Pancreas (tissue), 10 donors: ENCODE measurements around the gene TBCB. TPM values are rescaled to one million over a fixed set of nuclear protein-coding genes. Genes with fewer than 3 reads are reported as not detected.

Source experiments
- ATAC-seq, 4 donors: fragments of 200-7000 bp; cut with Tn5 transposase; one replicate each; pipeline versions ENCODE4 v1.8.0 to v1.9.1; 2020; ENCODE audit warnings: mild to moderate bottlenecking in 4 of 4, moderate library complexity in 4 of 4
- DNase-seq, 6 donors: peaks; one replicate each; pipeline ENCODE4 v3.0.0-alpha.2; 2020
- FAIRE-seq: peaks from 2 replicates; lab custom pipeline; 2012; peaks lifted over from hg19 to GRCh38; lab: Jason Lieb, UNC
- H3K27ac ChIP-seq, 4 donors: fragments of 200-600 bp; sonication (generic); 1 replicate in 3 of 4; 2 replicates in 1 of 4; pipeline versions ENCODE4 v1.5.0 to v1.8.0; 2020
- H3K27me3 ChIP-seq, 4 donors: fragments of 200-600 bp; one replicate each; pipeline ENCODE4 v1.8.0; 2021
- H3K36me3 ChIP-seq, 3 donors: fragments of 200-600 bp; sonication (generic) in 1 of 3; one replicate each; pipeline versions ENCODE4 v1.5.0 to v1.8.0; 2020 to 2021
- H3K4me1 ChIP-seq, 3 donors: fragments of 200-600 bp; one replicate each; pipeline ENCODE4 v1.8.0; 2021
- H3K4me3 ChIP-seq, 4 donors: fragments of 200-600 bp; sonication (generic) in 2 of 4; one replicate each; pipeline versions ENCODE4 v1.5.0 to v1.8.0; 2020 to 2021
- H3K9me3 ChIP-seq, 4 donors: fragments of 200-600 bp; one replicate each; pipeline ENCODE4 v1.8.0; 2021
- CTCF ChIP-seq, 4 donors: fragments of 200-600 bp; sonication (generic) in 3 of 4; IDR thresholded peaks; one replicate each; pipeline versions ENCODE4 v1.5.0 to v1.8.0; 2021; ENCODE audit warnings: antibody characterized with exemption in 4 of 4
- WGBS, 2 donors: extraction: QIAGEN DNeasy Blood & Tissue Kit; methylation state at CpG; one replicate each; pipeline ENCODE4 v1.1.7; 2013; 5-methylcytosine and 5-hydroxymethylcytosine counted together
- intact Hi-C, 3 donors: fragments of 100-400 bp; cut with DNase I; formaldehyde crosslinking; loops; one replicate each; pipeline versions ENCODE4 v1.11.1 to v1.14.2; 2022
- polyA plus RNA-seq, 2 donors: library from polyadenylated mRNA; stranded (reverse); fragments of 200-250 nt; gene quantifications; one replicate each; pipeline ENCODE4 v1.2.3, GENCODE V29; 2013
- total RNA-seq, 6 donors: library from RNA; stranded (reverse); fragmentation: NEBNext Ultra II Directional in 4 of 6; extraction: Animal tissue kit (Norgen Biotek cat#: 25700) in 4 of 6; gene quantifications; one replicate each; pipeline versions ENCODE4 v1.2.1 to v1.2.4, GENCODE V29; 2021 to 2023
- donor health status: healthy with polysubstance abuse.
- donor health status: DM: no; HTN: no; CAD: no; lungs with moderate emphysema.
- donor health status: DM: no; HTN: no; CAD: no.
- donor health status: control.
- donor health status: control.
- donor health status: Bipolar disorder and iron deficiency.
- donor health status: DM: yes; HTN: yes; CAD: no.
- donor health status: DM: no; HTN: no; CAD: no.
- donor health status: DM: no; HTN: no; CAD: no.
- donor health status: DM: yes; HTN: yes; CAD: no.

The TBCB gene
- total and polyA plus RNA-seq, 8 donors = 22.3 to 131 (median 37.5) TPM

DNA sequence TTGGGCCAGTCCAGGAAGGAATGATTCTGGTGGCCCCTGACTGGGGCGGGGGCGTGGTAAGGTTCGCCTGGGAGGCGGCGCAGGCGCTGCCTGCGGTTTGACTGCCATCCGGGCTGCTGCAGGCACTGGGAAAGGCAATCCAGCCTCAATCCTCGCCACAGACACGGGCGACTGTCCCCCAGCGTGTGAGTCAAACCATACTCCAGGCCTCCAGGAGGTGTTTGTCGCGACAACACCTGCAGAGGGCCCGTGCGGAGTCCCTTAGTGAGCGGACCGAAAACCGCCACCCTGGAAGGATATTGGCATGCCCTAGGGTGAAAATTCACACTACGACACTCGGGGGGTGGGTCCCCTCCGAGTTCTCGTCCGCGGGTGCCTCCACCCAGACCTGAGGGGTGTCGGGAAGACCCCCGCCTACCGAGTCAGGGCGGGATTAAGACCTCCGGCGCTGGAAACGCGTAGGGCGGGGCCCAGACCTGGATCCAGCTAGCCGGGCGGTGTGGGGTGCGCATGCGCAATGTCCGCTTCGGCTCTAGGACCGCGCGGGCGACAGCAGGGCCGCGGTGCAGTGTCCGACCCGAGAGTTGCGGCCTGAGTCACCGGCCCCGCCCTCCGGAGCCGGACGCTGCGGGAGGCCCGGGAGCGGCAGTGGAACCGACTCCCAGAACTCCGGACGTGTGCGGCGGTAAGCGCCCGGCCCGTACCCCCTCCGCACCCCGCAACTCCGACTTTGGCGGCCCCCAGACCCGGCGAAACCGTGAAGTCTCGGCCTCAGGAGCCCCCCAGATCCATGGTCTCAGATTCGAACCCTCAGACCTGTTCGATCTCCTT lies 24.4 kb downstream of the TBCB start, which contains the start of gene CAPNS1:
CAPNS1 (plus strand) TSS at position 594 of the 831 bp plus-strand sequence. CDS start 946 bp downstream, outside the sequence.
- FAIRE-seq (no peak), DNase-seq (peak; percentile 96 to 99 (median 97)), ATAC-seq (peak; percentile 88 to 95 (median 92))
- Histone ChIP-seq H3K27me3 (no peaks in the 10 kb centered on the region), H3K36me3 (peaks cover 0 to 17% (median 0%) of the 10 kb centered on the region in 3 donors), H3K4me3 (peak within 1 kb of the TSS; percentile 68 to 95 (median 80)), H3K27ac (peak within 1 kb of the TSS; percentile 86 to 97 (median 96)), H3K9me3 (no peaks in the 10 kb centered on the region), H3K4me1 (peaks cover 0 to 18% (median 0%) of the 10 kb centered on the region in 3 donors)
- intact Hi-C loops = no loop called here
- TF ChIP-seq CTCF (IDR thresholded peaks at IDR 0.05) = no peak
- 0% methylated on average over 64 to 75 of the region's 75 CpGs for WGBS, 2 donors

DNA sequence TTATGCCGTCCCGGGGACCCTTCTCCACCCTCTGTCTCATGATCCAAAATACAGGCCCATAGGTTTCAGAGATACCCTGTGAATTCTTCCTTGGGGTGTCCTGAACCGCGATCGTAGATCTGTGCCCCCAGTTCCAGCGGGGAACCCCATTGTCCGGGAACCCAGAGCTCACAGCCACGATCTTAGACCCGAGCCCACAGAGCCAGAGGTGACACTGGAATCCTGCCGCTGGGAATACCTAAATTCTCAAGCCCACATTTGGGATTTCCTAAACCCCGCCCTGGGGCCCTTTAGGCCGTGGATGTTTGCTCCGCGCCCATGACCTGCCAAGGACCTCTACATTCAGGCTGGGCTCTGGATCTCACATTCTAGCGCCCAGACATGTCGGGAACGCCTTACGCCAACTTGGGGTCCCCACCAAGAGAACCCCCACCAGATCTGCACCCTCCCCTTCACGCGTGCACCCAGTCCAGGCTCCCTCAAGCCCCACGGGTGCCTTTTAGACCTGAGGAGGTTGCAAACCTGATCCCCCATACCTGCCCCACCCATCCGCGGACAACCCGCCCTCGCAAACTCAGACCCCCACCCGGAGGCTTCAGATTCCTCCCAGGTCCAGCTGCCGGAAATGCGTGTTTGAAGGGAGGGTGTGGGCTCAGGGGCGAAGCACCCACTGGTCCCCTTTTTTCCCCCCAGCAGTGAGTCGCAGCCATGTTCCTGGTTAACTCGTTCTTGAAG lies 25.2 kb downstream of the TBCB start:
- 0 to 1% methylated on average over 31 of the region's 31 CpGs for WGBS, 2 donors
- intact Hi-C loops = no loop called here
- Histone ChIP-seq H3K4me3 (peak overlapping the region; percentile 68 to 95 (median 80)), H3K9me3 (no peaks in the 10 kb centered on the region), H3K4me1 (peaks cover 0 to 18% (median 0%) of the 10 kb centered on the region in 3 donors), H3K36me3 (peaks cover 0 to 22% (median 5%) of the 10 kb centered on the region in 3 donors), H3K27ac (peak overlapping the region; percentile 86 to 97 (median 96)), H3K27me3 (no peaks in the 10 kb centered on the region)
- TF ChIP-seq CTCF (IDR thresholded peaks at IDR 0.05) = no peak
- DNase-seq (peak in 5 of 6 donors; percentile 45 to 81 (median 56)), ATAC-seq (peak; percentile 20 to 37 (median 22)), FAIRE-seq (no peak)

- peak; percentile 65 to 82 (median 69) for ATAC-seq
- Histone ChIP-seq H3K27me3 (no peaks in the 10 kb centered on the region), H3K27ac (peak overlapping the region; percentile 86 to 97 (median 96)), H3K36me3 (peaks cover 4 to 30% (median 11%) of the 10 kb centered on the region in 3 donors), H3K4me1 (peaks cover 0 to 18% (median 0%) of the 10 kb centered on the region in 3 donors), H3K9me3 (no peaks in the 10 kb centered on the region), H3K4me3 (peak overlapping the region; percentile 68 to 95 (median 80))
- TF ChIP-seq CTCF (IDR thresholded peaks at IDR 0.05) = no peak
- intact Hi-C loops = no loop called here
- FAIRE-seq = no peak
- 22 to 24% methylated on average over 42 of the region's 42 CpGs for WGBS, 2 donors
- DNase-seq = peak; percentile 74 to 93 (median 92)
These were observed 26.0 kb downstream of the TBCB start for GRCh38 chr19:36141039-36141927.

DNA sequence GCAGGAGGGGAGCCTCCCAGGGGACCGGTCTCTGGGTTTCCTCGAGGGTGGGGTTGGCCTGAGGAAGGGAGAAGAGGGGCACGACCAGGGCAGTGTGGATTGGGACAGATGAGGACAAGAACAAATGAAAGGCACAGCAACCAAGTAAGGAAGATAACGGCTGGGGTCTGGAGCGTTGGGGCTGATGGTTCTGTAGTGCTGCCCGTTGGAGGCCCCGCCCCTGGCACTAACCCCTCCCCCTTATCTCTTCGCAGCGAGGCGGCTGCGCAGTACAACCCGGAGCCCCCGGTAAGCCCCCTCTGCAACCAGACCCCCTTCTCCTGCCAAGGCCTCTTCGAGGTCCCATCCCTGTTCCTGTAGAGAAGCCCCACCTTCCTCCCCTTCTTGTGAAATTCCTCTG lies 26.8 kb downstream of the TBCB start:
- H3K27me3 ChIP-seq = no peaks in the 10 kb centered on the region
- peaks cover 4 to 38% (median 11%) of the 10 kb centered on the region in 3 donors for H3K36me3 ChIP-seq
- H3K27ac ChIP-seq = no peak overlapping the region
- H3K4me1 ChIP-seq = peaks cover 0 to 15% (median 0%) of the 10 kb centered on the region in 3 donors
- DNase-seq (peak in 2 of 6 donors; percentile 40 to 45), ATAC-seq (no peak), FAIRE-seq (no peak)
- no peak for TF ChIP-seq CTCF (IDR thresholded peaks at IDR 0.05)
- intact Hi-C loops = no loop called here
- WGBS, 2 donors = 96 to 100% methylated on average over 5 to 14 of the region's 14 CpGs
- H3K9me3 ChIP-seq = no peaks in the 10 kb centered on the region
- H3K4me3 ChIP-seq = no peak overlapping the region
